BE2C (cell line): ENCODE results near the gene MSN.

Experiments
- DNase-seq: peaks from one replicate; pipeline ENCODE4 v3.0.0-alpha.2; 2020
- H3K27me3 ChIP-seq: fragments of 250-450 bp; sonication (Bioruptor Pico); 2 replicates; pipeline ENCODE4 v1.5.1; 2020; ENCODE audit warnings: mild to moderate bottlenecking
- H3K36me3 ChIP-seq: fragments of 250-450 bp; sonication (Bioruptor Pico); 2 replicates; pipeline ENCODE4 v1.5.1; 2020; ENCODE audit warnings: mild to moderate bottlenecking
- H3K4me1 ChIP-seq: fragments of 250-450 bp; sonication (Bioruptor Pico); 2 replicates; pipeline ENCODE4 v1.5.1; 2020
- H3K4me3 ChIP-seq: 2 replicates; pipeline ENCODE4 v1.5.1; 2011; ENCODE audit warnings: low read depth, low read length
- H3K9me3 ChIP-seq: fragments of 250-450 bp; sonication (Bioruptor Pico); 2 replicates; pipeline ENCODE4 v1.5.1; 2020
- TF ChIP-seq, protein P1 (sequence below): IDR thresholded peaks from 2 replicates; pipeline ENCODE4 v1.5.1; 2012; ENCODE audit warnings: mild to moderate bottlenecking, low read depth, low read length

The MSN gene

DNA sequence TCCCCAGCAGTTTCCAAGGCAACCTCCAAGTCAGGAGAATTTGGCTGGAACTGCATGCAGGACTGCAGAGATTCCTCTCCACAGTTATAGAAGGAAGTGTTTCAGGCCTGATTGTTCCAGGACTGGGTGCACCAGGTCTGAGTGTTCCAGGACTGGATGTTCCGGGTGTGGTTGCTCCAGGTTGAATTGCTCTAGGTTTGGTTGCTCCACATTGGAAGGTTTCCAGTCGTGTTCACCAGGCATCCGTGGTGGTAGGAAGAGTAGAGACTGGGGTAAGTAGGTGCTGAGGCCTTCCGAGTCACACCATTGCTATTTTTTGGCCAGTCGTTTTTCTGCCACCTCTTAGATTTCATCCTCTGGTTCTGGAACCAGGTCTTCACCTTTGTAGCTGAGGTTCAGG, 105.4 kb downstream of the MSN start:
- TF ChIP-seq, protein P1, sequence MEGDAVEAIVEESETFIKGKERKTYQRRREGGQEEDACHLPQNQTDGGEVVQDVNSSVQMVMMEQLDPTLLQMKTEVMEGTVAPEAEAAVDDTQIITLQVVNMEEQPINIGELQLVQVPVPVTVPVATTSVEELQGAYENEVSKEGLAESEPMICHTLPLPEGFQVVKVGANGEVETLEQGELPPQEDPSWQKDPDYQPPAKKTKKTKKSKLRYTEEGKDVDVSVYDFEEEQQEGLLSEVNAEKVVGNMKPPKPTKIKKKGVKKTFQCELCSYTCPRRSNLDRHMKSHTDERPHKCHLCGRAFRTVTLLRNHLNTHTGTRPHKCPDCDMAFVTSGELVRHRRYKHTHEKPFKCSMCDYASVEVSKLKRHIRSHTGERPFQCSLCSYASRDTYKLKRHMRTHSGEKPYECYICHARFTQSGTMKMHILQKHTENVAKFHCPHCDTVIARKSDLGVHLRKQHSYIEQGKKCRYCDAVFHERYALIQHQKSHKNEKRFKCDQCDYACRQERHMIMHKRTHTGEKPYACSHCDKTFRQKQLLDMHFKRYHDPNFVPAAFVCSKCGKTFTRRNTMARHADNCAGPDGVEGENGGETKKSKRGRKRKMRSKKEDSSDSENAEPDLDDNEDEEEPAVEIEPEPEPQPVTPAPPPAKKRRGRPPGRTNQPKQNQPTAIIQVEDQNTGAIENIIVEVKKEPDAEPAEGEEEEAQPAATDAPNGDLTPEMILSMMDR = no peak
- H3K36me3 ChIP-seq = no peaks in the 10 kb centered on the region
- H3K27me3 ChIP-seq = no peaks in the 10 kb centered on the region
- no peaks in the 10 kb centered on the region for H3K4me1 ChIP-seq
- no peak for DNase-seq
- no peaks in the 10 kb centered on the region for H3K9me3 ChIP-seq
- H3K4me3 ChIP-seq = no peak overlapping the region

DNA sequence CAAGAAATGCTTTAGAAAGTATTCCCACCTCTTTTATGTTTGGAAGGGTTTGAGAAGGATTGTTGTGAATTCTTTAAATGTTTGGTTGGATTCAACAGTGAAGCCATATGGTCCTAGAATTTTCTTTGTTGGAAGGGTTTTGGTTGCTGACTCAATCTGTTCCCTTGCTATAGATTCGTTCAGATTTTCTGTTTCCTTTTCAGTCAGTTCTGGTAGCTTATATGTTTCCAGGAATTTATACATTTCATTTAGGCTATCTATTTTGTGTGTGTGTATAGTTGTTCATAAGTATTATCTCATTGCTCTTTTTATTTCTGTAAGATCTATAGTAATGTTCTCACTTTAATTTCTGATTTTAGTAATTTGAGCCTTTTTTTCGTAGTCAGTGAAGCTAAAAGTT, 114.4 kb downstream of the MSN start:
- no peaks in the 10 kb centered on the region for H3K9me3 ChIP-seq
- no peaks in the 10 kb centered on the region for H3K4me1 ChIP-seq
- TF ChIP-seq, protein P1 = no peak
- H3K27me3 ChIP-seq = no peaks in the 10 kb centered on the region
- H3K4me3 ChIP-seq = no peak overlapping the region
- no peaks in the 10 kb centered on the region for H3K36me3 ChIP-seq
- no peak for DNase-seq

DNA sequence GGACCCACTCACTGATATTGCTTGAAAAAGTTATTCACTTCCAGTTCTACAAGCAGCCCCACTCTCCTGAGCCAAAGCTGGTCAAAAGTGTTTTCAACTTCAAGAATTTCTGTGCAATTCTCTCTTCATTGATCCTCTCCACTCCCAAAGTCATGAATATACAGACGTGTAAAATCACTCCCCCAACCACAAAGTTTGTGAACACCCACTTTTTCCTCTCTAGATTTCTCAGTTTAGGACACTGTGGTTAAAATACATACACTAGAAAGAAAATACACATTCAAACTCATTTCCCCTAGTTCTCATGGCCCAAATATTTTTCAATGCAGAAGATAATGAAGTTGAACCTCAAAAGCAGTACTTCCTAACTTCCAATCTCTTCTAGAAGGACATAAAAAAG, 116.3 kb downstream of the MSN start:
- Histone ChIP-seq H3K27me3 (no peaks in the 10 kb centered on the region), H3K36me3 (no peaks in the 10 kb centered on the region), H3K4me1 (no peaks in the 10 kb centered on the region), H3K9me3 (no peaks in the 10 kb centered on the region), H3K4me3 (no peak overlapping the region)
- TF ChIP-seq, protein P1 = no peak
- no peak for DNase-seq
